Measurements from ENCODE around the gene CHERP.

CHERP gene

GRCh38 chr19:16581971-16582343, 39.7 kb upstream of the CHERP start:
- H3K9me3 ChIP-seq (ENCODE audit: control insufficient read depth, low read length): no peaks in the 10 kb centered on the region
- peak overlapping the region; percentile 40 for H3K4me3 ChIP-seq (ENCODE audit: low read depth, low read length)
- H3K27ac ChIP-seq: peak overlapping the region; percentile 93
- H3K79me2 ChIP-seq: peaks cover 50% of the 10 kb centered on the region
- no peak overlapping the region for H3K9ac ChIP-seq
- peaks cover 38% of the 10 kb centered on the region for H3K4me1 ChIP-seq
- H3K36me3 ChIP-seq (ENCODE audit: control insufficient read depth, insufficient read depth, low read length): no peaks in the 10 kb centered on the region
- H2AFZ ChIP-seq: peak overlapping the region; percentile 48
- peak overlapping the region; percentile 62 for H3K4me2 ChIP-seq (ENCODE audit: low read length)
- H3K27me3 ChIP-seq (ENCODE audit: control insufficient read depth, insufficient read depth, low read length): no peaks in the 10 kb centered on the region
- TF ChIP-seq CTCF (IDR thresholded peaks at IDR 0.05): no peak

GRCh38 chr19:16581145-16581970, 39.1 kb upstream of the CHERP start:
- H3K79me2 ChIP-seq: peaks cover 55% of the 10 kb centered on the region
- no peaks in the 10 kb centered on the region for H3K36me3 ChIP-seq (ENCODE audit: control insufficient read depth, insufficient read depth, low read length)
- no peaks in the 10 kb centered on the region for H3K9me3 ChIP-seq (ENCODE audit: control insufficient read depth, low read length)
- no peaks in the 10 kb centered on the region for H3K27me3 ChIP-seq (ENCODE audit: control insufficient read depth, insufficient read depth, low read length)
- no peak for TF ChIP-seq CTCF (IDR thresholded peaks at IDR 0.05)
- H3K4me1 ChIP-seq: peaks cover 38% of the 10 kb centered on the region
- H3K27ac ChIP-seq: peak overlapping the region; percentile 93
- H3K4me2 ChIP-seq (ENCODE audit: low read length): peak overlapping the region; percentile 62
- peak overlapping the region; percentile 48 for H2AFZ ChIP-seq
- no peak overlapping the region for H3K9ac ChIP-seq
- H3K4me3 ChIP-seq (ENCODE audit: low read depth, low read length): peak overlapping the region; percentile 40

GRCh38 chr19:16579381-16579780, 37.1 kb upstream of the CHERP start:
- no peak for TF ChIP-seq CTCF (IDR thresholded peaks at IDR 0.05)
- Histone ChIP-seq H3K79me2 (peaks cover 72% of the 10 kb centered on the region), H3K36me3 (ENCODE audit: control insufficient read depth, insufficient read depth, low read length) (no peaks in the 10 kb centered on the region), H3K9me3 (ENCODE audit: control insufficient read depth, low read length) (no peaks in the 10 kb centered on the region), H3K27me3 (ENCODE audit: control insufficient read depth, insufficient read depth, low read length) (no peaks in the 10 kb centered on the region), H3K4me2 (ENCODE audit: low read length) (no peak overlapping the region), H3K4me3 (ENCODE audit: low read depth, low read length) (no peak overlapping the region), H2AFZ (no peak overlapping the region), H3K27ac (no peak overlapping the region), H3K9ac (no peak overlapping the region), H3K4me1 (peaks cover 38% of the 10 kb centered on the region)

- Histone ChIP-seq H3K36me3 (ENCODE audit: control insufficient read depth, insufficient read depth, low read length) (no peaks in the 10 kb centered on the region), H3K4me3 (ENCODE audit: low read depth, low read length) (no peak overlapping the region), H3K9ac (no peak overlapping the region), H3K4me2 (ENCODE audit: low read length) (no peak overlapping the region), H3K9me3 (ENCODE audit: control insufficient read depth, low read length) (no peaks in the 10 kb centered on the region), H3K79me2 (peaks cover 79% of the 10 kb centered on the region), H3K27me3 (ENCODE audit: control insufficient read depth, insufficient read depth, low read length) (no peaks in the 10 kb centered on the region), H3K27ac (no peak overlapping the region), H3K4me1 (peaks cover 33% of the 10 kb centered on the region), H2AFZ (no peak overlapping the region)
- no peak for TF ChIP-seq CTCF (IDR thresholded peaks at IDR 0.05)
Measured at GRCh38 chr19:16577531-16577985, 35.3 kb upstream of the CHERP start.
